Tibial nerve (tissue), 4 donors: ENCODE results near the gene INO80B.

ENCODE experiments used
- CTCF ChIP-seq, 5 experiments: fragments of 200-600 bp in 3 of 5; fragments of 450-650 bp in 2 of 5; sonication (generic) in 3 of 5; IDR thresholded peaks; one replicate each; pipeline ENCODE4 v1.5.1; 2016 to 2019; ENCODE audit warnings: antibody characterized with exemption in 5 of 5, mild to moderate bottlenecking in 3 of 5, moderate library complexity in 2 of 5
- EP300 ChIP-seq, 2 donors: sonication (generic); formaldehyde crosslinking; IDR thresholded peaks; one replicate each; pipeline ENCODE4 v1.6.1; 2017; ENCODE audit warnings: antibody characterized with exemption in 2 of 2, mild to moderate bottlenecking in 1 of 2

- no peak for TF ChIP-seq CTCF (IDR thresholded peaks at IDR 0.05)
- TF ChIP-seq EP300 (IDR thresholded peaks at IDR 0.05), result no peak
These were observed 7.3 kb downstream of the INO80B start for GRCh38 chr2:74462054-74462785.
